Tibial artery (tissue), 4 donors: Measurements from ENCODE around the gene FGD4.
"Not testable (repeated sequence)": the region's sequence is repeated elsewhere in the genome, so short reads cannot be mapped to it uniquely, and the experiment has no call there.

ENCODE experiments used
- DNase-seq, 2 donors: peaks; one replicate each; pipeline ENCODE4 v3.0.0-alpha.2; 2019
- H3K27ac ChIP-seq, 2 donors: fragments of 200-600 bp; sonication (generic) in 1 of 2; 1 replicate in 1 of 2; 2 replicates in 1 of 2; pipeline ENCODE4 v1.5.1; 2018 to 2019; ENCODE audit warnings: mild to moderate bottlenecking in 1 of 2
- H3K27me3 ChIP-seq, 2 donors: fragments of 200-600 bp; sonication (generic) in 1 of 2; one replicate each; pipeline versions ENCODE4 v1.5.1 to v1.6.0; 2016 to 2019
- H3K36me3 ChIP-seq, 3 donors: fragments of 200-600 bp; sonication (generic) in 2 of 3; one replicate each; pipeline ENCODE4 v1.5.1; 2016 to 2019; ENCODE audit warnings: mild to moderate bottlenecking in 2 of 3
- H3K4me1 ChIP-seq, 4 donors: fragments of 200-600 bp; sonication (generic) in 2 of 4; 1 replicate in 3 of 4; 2 replicates in 1 of 4; pipeline ENCODE4 v1.5.1; 2016 to 2019
- H3K4me3 ChIP-seq, 2 donors: fragments of 200-600 bp; sonication (generic) in 1 of 2; 1 replicate in 1 of 2; 2 replicates in 1 of 2; pipeline ENCODE4 v1.5.1; 2018 to 2019; ENCODE audit warnings: mild to moderate bottlenecking in 2 of 2
- H3K9me3 ChIP-seq, 3 donors: fragments of 200-600 bp; sonication (generic) in 1 of 3; one replicate each; pipeline ENCODE4 v1.5.1; 2016 to 2019
- CTCF ChIP-seq, 2 experiments: fragments of 200-600 bp in 1 of 2; fragments of 450-650 bp in 1 of 2; IDR thresholded peaks; one replicate each; pipeline ENCODE4 v1.5.1; 2017 to 2019; ENCODE audit warnings: antibody characterized with exemption in 2 of 2, mild to moderate bottlenecking in 1 of 2, moderate library complexity in 1 of 2
- intact Hi-C: fragments of 100-400 bp; cut with DNase I; formaldehyde crosslinking; loops from one replicate; pipeline ENCODE4 v1.15.0; 2023; ENCODE audit warnings: low total_unique reads

FGD4 gene

GRCh38 chr12:32532422-32532821 is 133.1 kb downstream of the FGD4 start:
- H3K27me3 ChIP-seq, result no peaks in the 10 kb centered on the region
- peaks cover 0 to 40% (median 23%) of the 10 kb centered on the region in 4 donors for H3K4me1 ChIP-seq
- no peaks in the 10 kb centered on the region for H3K36me3 ChIP-seq
- no peak overlapping the region for H3K4me3 ChIP-seq
- intact Hi-C loops, result loop anchor here (10.0 kb wide), 1 partner anchor 78 kb away; no protein-coding TSS in a partner anchor
- H3K27ac ChIP-seq, result peak overlapping the region in 1 of 2 donors; percentile 67
- TF ChIP-seq CTCF (IDR thresholded peaks at IDR 0.05), result no peak
- H3K9me3 ChIP-seq, result no peaks in the 10 kb centered on the region
- DNase-seq, result no peak

GRCh38 chr12:32532951-32533350 is 133.6 kb downstream of the FGD4 start:
- H3K4me3 ChIP-seq, result no peak overlapping the region
- intact Hi-C loops, result loop anchor here (10.0 kb wide), 1 partner anchor 78 kb away; no protein-coding TSS in a partner anchor
- H3K36me3 ChIP-seq, result no peaks in the 10 kb centered on the region
- H3K27me3 ChIP-seq, result no peaks in the 10 kb centered on the region
- TF ChIP-seq CTCF (IDR thresholded peaks at IDR 0.05), result no peak
- no peaks in the 10 kb centered on the region for H3K9me3 ChIP-seq
- H3K27ac ChIP-seq, result peak overlapping the region; percentile 19 to 67
- H3K4me1 ChIP-seq, result peaks cover 0 to 45% (median 28%) of the 10 kb centered on the region in 4 donors
- DNase-seq, result no peak

GRCh38 chr12:32533506-32533905 is 134.1 kb downstream of the FGD4 start:
- peak overlapping the region; percentile 52 to 53 for H3K4me3 ChIP-seq
- not testable (repeated sequence) for H3K9me3 ChIP-seq, H3K27me3 ChIP-seq, DNase-seq, H3K36me3 ChIP-seq
- intact Hi-C loops, result loop anchor here (10.0 kb wide), 1 partner anchor 79 kb away; no protein-coding TSS in a partner anchor
- H3K4me1 ChIP-seq, result peaks cover 0 to 51% (median 29%) of the 10 kb centered on the region in 4 donors
- H3K27ac ChIP-seq, result peak overlapping the region; percentile 19 to 67

- peak overlapping the region; percentile 67 to 77 for H3K27ac ChIP-seq
- no peaks in the 10 kb centered on the region for H3K9me3 ChIP-seq
- peaks cover 0 to 57% (median 29%) of the 10 kb centered on the region in 4 donors for H3K4me1 ChIP-seq
- no peaks in the 10 kb centered on the region for H3K27me3 ChIP-seq
- intact Hi-C loops, result loop anchor here (10.0 kb wide), 1 partner anchor 79 kb away; no protein-coding TSS in a partner anchor
- H3K36me3 ChIP-seq, result no peaks in the 10 kb centered on the region
- peak; percentile 78 to 79 for DNase-seq
- H3K4me3 ChIP-seq, result peak overlapping the region; percentile 52 to 53
- TF ChIP-seq CTCF (IDR thresholded peaks at IDR 0.05), result no peak
Measured at GRCh38 chr12:32533971-32534590, 134.7 kb downstream of the FGD4 start.

- Histone ChIP-seq H3K4me3 (peak overlapping the region; percentile 52 to 53), H3K27ac (peak overlapping the region; percentile 67 to 77), H3K9me3 (no peaks in the 10 kb centered on the region), H3K27me3 (no peaks in the 10 kb centered on the region), H3K36me3 (no peaks in the 10 kb centered on the region), H3K4me1 (peaks cover 0 to 63% (median 29%) of the 10 kb centered on the region in 4 donors)
- intact Hi-C loops, result loop anchor here (10.0 kb wide), 1 partner anchor 80 kb away; no protein-coding TSS in a partner anchor
- no peak for DNase-seq
- TF ChIP-seq CTCF (IDR thresholded peaks at IDR 0.05), result no peak
Measured at GRCh38 chr12:32534698-32535097, 135.3 kb downstream of the FGD4 start.

- peaks cover 0 to 65% (median 29%) of the 10 kb centered on the region in 4 donors for H3K4me1 ChIP-seq
- intact Hi-C loops, result loop anchor here (10.0 kb wide), 1 partner anchor 81 kb away; no protein-coding TSS in a partner anchor
- H3K4me3 ChIP-seq, result peak overlapping the region; percentile 52 to 53
- H3K9me3 ChIP-seq, result no peaks in the 10 kb centered on the region
- TF ChIP-seq CTCF (IDR thresholded peaks at IDR 0.05), result no peak
- no peaks in the 10 kb centered on the region for H3K36me3 ChIP-seq
- H3K27me3 ChIP-seq, result no peaks in the 10 kb centered on the region
- peak overlapping the region; percentile 67 to 77 for H3K27ac ChIP-seq
- peak; percentile 81 to 85 for DNase-seq
Measured at GRCh38 chr12:32535288-32535999, 136.1 kb downstream of the FGD4 start.
